HCT116 (cell line): ENCODE results near the gene PANX2. TPM values are rescaled to one million over a fixed set of nuclear protein-coding genes. Genes with fewer than 3 reads are reported as not detected.

Experiments
- ATAC-seq: fragments of 200-7000 bp; cut with Tn5 transposase; 2 replicates; pipeline ENCODE4 v1.9.1; 2020; ENCODE audit warnings: mild to moderate bottlenecking, moderate library complexity
- BruUV-seq: library from RNA; stranded (reverse); fragments of 400-500 nt; replicated peaks from 2 replicates; lab custom pipeline; 2021; lab: Mats Ljungman, UMichigan
- CTCF ChIA-PET: fragments of 300-600 bp; sonication (Branson Sonifier 250); formaldehyde crosslinking; loops from one replicate; lab custom pipeline; 2021; ENCODE audit warnings: antibody characterized with exemption; lab: Charles Lee
- POLR2A ChIA-PET: fragments of 300-600, 350-600 bp; sonication (Branson Sonifier 250); formaldehyde crosslinking; loops from one replicate; lab custom pipeline; 2021; ENCODE audit warnings: antibody characterized with exemption; lab: Charles Lee
- RAD21 ChIA-PET, 2 experiments: fragments of 300-600 bp; sonication (Branson Sonifier 250); formaldehyde crosslinking; loops; one replicate each; lab custom pipeline; 2023; ENCODE audit warnings: low total read pairs in 2 of 2; ENCODE audit not compliant: uncharacterized antibody in 2 of 2, unreplicated experiment in 2 of 2, low non-redundant PET in 1 of 2; lab: Charles Lee
- DNase-seq: peaks from one replicate; pipeline ENCODE4 v3.0.0-alpha.2; 2010; ENCODE audit warnings: low read depth, low spot score
- H2AFZ ChIP-seq: fragments of 200-600 bp; shearing (Covaris generic), sonication (generic); 2 replicates; pipeline ENCODE4 v1.6.1; 2017; ENCODE audit warnings: low read depth, mixed run types, mixed read lengths, antibody characterized with exemption, low read length; ENCODE audit not compliant: poor library complexity, severe bottlenecking
- H3K27ac ChIP-seq: 2 replicates; pipeline ENCODE4 v1.5.1; 2012; ENCODE audit warnings: low read depth, low read length
- H3K27me3 ChIP-seq: fragments of 200-600 bp; sonication (generic); 2 replicates; pipeline ENCODE4 v1.6.1; 2016; ENCODE audit warnings: mixed run types, low read length, mixed read lengths; ENCODE audit not compliant: insufficient read depth
- H3K36me3 ChIP-seq, 2 experiments: fragments of 200-500 bp in 1 of 2; fragments of 200-600 bp in 1 of 2; sonication (Bioruptor generic) in 1 of 2; sonication (generic) in 1 of 2; 2 replicates each; pipeline versions ENCODE4 v1.5.1 to v1.6.1; 2014 to 2016; ENCODE audit warnings: low read length in 2 of 2, inconsistent platforms in 1 of 2, mixed read lengths in 1 of 2, mixed run types in 1 of 2; ENCODE audit not compliant: insufficient read depth in 2 of 2, control insufficient read depth in 1 of 2
- H3K4me1 ChIP-seq, 2 experiments: fragments of 200-600 bp in 1 of 2; sonication (generic) in 1 of 2; 2 replicates each; pipeline versions ENCODE4 v1.5.1 to v1.6.1; 2012 to 2017; ENCODE audit warnings: low read length in 2 of 2, inconsistent platforms in 1 of 2, mild to moderate bottlenecking in 1 of 2, mixed read lengths in 1 of 2, mixed run types in 1 of 2, moderate library complexity in 1 of 2; ENCODE audit not compliant: insufficient read depth in 2 of 2, control insufficient read depth in 1 of 2
- H3K4me2 ChIP-seq: fragments of 200-600 bp; sonication (generic); 2 replicates; pipeline ENCODE4 v1.6.1; 2017; ENCODE audit warnings: mixed run types, low read length, mixed read lengths
- H3K4me3 ChIP-seq, 2 experiments: fragments of 200-600 bp in 1 of 2; sonication (generic) in 1 of 2; replicated peaks in 1 of 2; 2 replicates each; pipeline ENCODE4 v1.5.1; 2011 to 2016; ENCODE audit warnings: low read length in 2 of 2, control low read depth in 1 of 2, low read depth in 1 of 2, mild to moderate bottlenecking in 1 of 2, mixed read lengths in 1 of 2, mixed run types in 1 of 2
- H3K79me2 ChIP-seq: fragments of 200-600 bp; sonication (generic); 2 replicates; pipeline ENCODE4 v1.6.1; 2017; ENCODE audit warnings: mild to moderate bottlenecking, mixed run types, low read length, moderate library complexity, mixed read lengths; ENCODE audit not compliant: insufficient read depth
- H3K9ac ChIP-seq: fragments of 200-600 bp; sonication (generic); 2 replicates; pipeline ENCODE4 v1.6.1; 2016; ENCODE audit warnings: low read length, mixed read lengths
- H3K9me2 ChIP-seq: fragments of 200-600 bp; sonication (generic), shearing (Covaris generic); 2 replicates; pipeline ENCODE4 v1.6.1; 2017; ENCODE audit warnings: mixed run types, mild to moderate bottlenecking, moderate library complexity; ENCODE audit not compliant: insufficient read depth
- H3K9me3 ChIP-seq, 2 experiments: fragments of 200-500 bp in 1 of 2; fragments of 200-600 bp in 1 of 2; sonication (Bioruptor generic) in 1 of 2; sonication (generic) in 1 of 2; 2 replicates each; pipeline ENCODE4 v1.6.1; 2014 to 2017; ENCODE audit warnings: low read length in 2 of 2, mixed read lengths in 2 of 2, inconsistent platforms in 1 of 2, low read depth in 1 of 2, mild to moderate bottlenecking in 1 of 2, mixed run types in 1 of 2, moderate library complexity in 1 of 2; ENCODE audit not compliant: control insufficient read depth in 1 of 2, insufficient read depth in 1 of 2
- H4K20me1 ChIP-seq: fragments of 200-600 bp; sonication (generic), shearing (Covaris generic); 2 replicates; pipeline ENCODE4 v1.6.1; 2017; ENCODE audit warnings: mixed run types, mild to moderate bottlenecking, moderate library complexity; ENCODE audit not compliant: insufficient read depth
- ATF3 ChIP-seq: IDR thresholded peaks from 2 replicates; pipeline ENCODE4 v1.6.1; 2012
- CBX3 ChIP-seq: IDR thresholded peaks from 2 replicates; pipeline ENCODE4 v1.6.1; 2012; ENCODE audit warnings: low read depth
- CTCF ChIP-seq, 3 experiments: fragments of 200-600 bp in 1 of 3; sonication (generic) in 1 of 3; IDR thresholded peaks in 2 of 3; conservative IDR thresholded peaks in 1 of 3; 2 replicates each; pipeline ENCODE4 v1.5.1; 2012 to 2017; ENCODE audit warnings: low read depth in 2 of 3, low read length in 2 of 3, antibody characterized with exemption in 1 of 3, borderline replicate concordance in 1 of 3, control low read depth in 1 of 3, mild to moderate bottlenecking in 1 of 3, mixed read lengths in 1 of 3, mixed run types in 1 of 3, moderate library complexity in 1 of 3; ENCODE audit not compliant: insufficient read depth in 1 of 3
- EZH2 ChIP-seq: fragments of 200-600 bp; sonication (generic); IDR thresholded peaks from 2 replicates; pipeline ENCODE4 v1.6.1; 2017; ENCODE audit warnings: antibody characterized with exemption, mixed run types
- MAX ChIP-seq: IDR thresholded peaks from 2 replicates; pipeline ENCODE4 v1.6.1; 2012
- REST ChIP-seq: IDR thresholded peaks from 2 replicates; pipeline ENCODE4 v1.6.1; 2012; ENCODE audit warnings: low read depth
- SIN3A ChIP-seq: IDR thresholded peaks from 2 replicates; pipeline ENCODE4 v1.6.1; 2012; ENCODE audit warnings: low read depth
- intact Hi-C: fragments of 100-400 bp; cut with micrococcal nuclease; formaldehyde crosslinking; loops from 2 replicates; pipeline ENCODE4 v1.10.0; 2022
- total RNA-seq: library from RNA; stranded (reverse); gene quantifications from one replicate; pipeline ENCODE4 v1.2.1, GENCODE V29; 2021; ENCODE audit not compliant: unreplicated experiment

PANX2 gene
- total RNA-seq, 1 experiment from 2014 or later: 8.0 TPM

GRCh38 chr22:50207383-50208140, 37.0 kb downstream of the PANX2 start:
- ATAC-seq (no peak), DNase-seq (no peak)
- TF ChIP-seq CTCF (IDR thresholded peaks at IDR 0.05 in 2 of 3, conservative IDR thresholded peaks at IDR 0.05 in 1 of 3; ENCODE audit: borderline replicate concordance in 1 of 3, insufficient read depth in 1 of 3, low read depth in 2 of 3, low read length in 2 of 3) (no peak), REST (no peak), SIN3A (no peak), MAX (no peak), EZH2 (no peak), ATF3 (no peak), CBX3 (no peak)
- POLR2A ChIA-PET: no interaction called here
- H3K79me2 ChIP-seq: 0 out of 2 replicates have a peak, but pooled peaks cover 5% of the 10 kb centered on the region
- H3K27ac ChIP-seq: no peak overlapping the region
- CTCF ChIA-PET: interaction anchor here (1.7 kb wide), 1 partner anchor 59 kb away, joined by 7 read pairs; no protein-coding TSS in a partner anchor
- H3K9me2 ChIP-seq: no peaks in the 10 kb centered on the region
- H2AFZ ChIP-seq: no peak overlapping the region
- no TSS peak for BruUV-seq
- intact Hi-C loops: loop anchor here (10.0 kb wide), 1 partner anchor 273 kb away; no protein-coding TSS in a partner anchor
- no peak overlapping the region for H3K9ac ChIP-seq
- H3K4me3 ChIP-seq: no peak overlapping the region
- peaks cover 0 to 16% of the 10 kb centered on the region in 2 experiments; a peak in 2 of 4 replicates for H3K4me1 ChIP-seq
- H3K36me3 ChIP-seq: peaks cover 6 to 11% of the 10 kb centered on the region in 2 experiments; a peak in 3 of 4 replicates
- H3K4me2 ChIP-seq: no peak overlapping the region
- no peaks in the 10 kb centered on the region for H4K20me1 ChIP-seq
- peaks cover 0 to 8% of the 10 kb centered on the region in 2 experiments; a peak in 1 of 4 replicates for H3K9me3 ChIP-seq
- H3K27me3 ChIP-seq: no peaks in the 10 kb centered on the region
- RAD21 ChIA-PET: no interaction called here
